ENCODE data around the gene FBXL13.

The FBXL13 gene

DNA sequence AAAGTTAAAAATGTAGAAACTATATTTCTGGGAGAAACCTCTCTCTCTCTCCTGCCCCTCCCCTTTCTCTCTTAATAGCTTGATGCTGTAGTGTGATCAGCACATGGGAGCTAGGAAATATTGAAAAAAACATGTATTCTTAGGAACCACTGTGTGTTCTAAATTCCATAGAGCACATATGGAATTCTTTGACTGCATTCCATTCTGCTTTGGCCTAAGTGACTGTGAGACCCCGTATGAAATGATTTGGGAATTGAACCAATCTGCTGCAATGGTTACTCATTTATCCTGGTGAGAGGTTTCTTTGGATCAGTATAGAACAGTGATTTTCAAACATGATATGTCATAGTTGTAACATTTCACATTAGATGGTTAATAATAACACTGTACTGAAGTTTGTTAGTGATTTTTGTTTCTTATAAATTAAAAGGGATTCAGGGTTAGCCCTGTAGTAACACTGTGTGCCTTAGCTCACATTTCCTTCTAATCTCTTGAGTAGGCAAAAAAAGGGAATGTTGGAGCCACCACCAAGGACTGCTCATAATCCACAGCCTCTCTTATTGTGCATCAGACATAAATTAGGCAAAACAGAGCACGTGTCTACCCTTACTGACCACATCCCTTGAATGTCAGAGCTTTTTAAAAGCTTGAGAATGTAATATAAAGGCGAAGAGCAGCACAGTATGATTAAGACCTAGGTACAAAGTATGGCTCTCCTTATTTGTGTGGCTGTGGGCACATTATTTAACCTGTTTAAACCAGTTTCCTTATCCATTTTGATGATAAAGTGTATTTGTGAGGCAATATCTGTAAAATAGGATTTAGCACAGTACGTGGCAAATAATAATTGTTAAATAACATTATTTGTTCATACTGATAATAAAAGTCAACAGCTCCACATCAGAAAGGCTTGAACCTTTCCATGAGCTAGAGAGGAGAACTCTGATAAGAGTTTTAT, 256.7 kb downstream of the FBXL13 start:
- Histone ChIP-seq H3K36me3 (no peaks in the 10 kb centered on the region; the same call in 1 of the 2 replicates), H3K4me3 (ENCODE audit: low read depth, low read length) (no peak overlapping the region), H3K27ac (no peak overlapping the region), H3K27me3 (ENCODE audit: insufficient read depth, low read depth, severe bottlenecking) (no peaks in the 10 kb centered on the region), H3K9me3 (ENCODE audit: severe bottlenecking) (no peaks in the 10 kb centered on the region)
- DNase-seq, result no peak
- TF ChIP-seq, protein P1, sequence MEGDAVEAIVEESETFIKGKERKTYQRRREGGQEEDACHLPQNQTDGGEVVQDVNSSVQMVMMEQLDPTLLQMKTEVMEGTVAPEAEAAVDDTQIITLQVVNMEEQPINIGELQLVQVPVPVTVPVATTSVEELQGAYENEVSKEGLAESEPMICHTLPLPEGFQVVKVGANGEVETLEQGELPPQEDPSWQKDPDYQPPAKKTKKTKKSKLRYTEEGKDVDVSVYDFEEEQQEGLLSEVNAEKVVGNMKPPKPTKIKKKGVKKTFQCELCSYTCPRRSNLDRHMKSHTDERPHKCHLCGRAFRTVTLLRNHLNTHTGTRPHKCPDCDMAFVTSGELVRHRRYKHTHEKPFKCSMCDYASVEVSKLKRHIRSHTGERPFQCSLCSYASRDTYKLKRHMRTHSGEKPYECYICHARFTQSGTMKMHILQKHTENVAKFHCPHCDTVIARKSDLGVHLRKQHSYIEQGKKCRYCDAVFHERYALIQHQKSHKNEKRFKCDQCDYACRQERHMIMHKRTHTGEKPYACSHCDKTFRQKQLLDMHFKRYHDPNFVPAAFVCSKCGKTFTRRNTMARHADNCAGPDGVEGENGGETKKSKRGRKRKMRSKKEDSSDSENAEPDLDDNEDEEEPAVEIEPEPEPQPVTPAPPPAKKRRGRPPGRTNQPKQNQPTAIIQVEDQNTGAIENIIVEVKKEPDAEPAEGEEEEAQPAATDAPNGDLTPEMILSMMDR (IDR thresholded peaks at IDR 0.05; ENCODE audit: low read depth, low read length), result no peak

DNA sequence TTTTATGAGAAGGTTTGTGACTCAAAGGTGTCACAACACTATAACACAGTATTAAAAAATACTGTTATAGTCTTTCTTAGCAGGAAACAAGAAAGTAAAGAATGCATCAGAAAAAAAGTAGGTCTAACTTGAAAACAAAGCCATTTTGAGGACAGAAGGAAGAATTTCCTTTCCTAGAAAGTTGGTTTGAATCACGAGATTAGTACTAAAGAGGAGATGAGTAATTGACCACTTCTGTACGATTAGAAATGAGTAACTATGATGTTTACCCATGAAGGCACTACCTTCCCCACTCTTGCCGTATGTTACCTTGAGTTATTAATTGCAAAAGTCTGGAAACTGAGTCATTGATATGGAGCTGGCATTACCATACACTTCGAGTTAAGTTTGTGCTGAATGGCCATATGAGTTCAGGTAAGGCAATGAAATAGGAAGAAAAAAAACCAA, 260.5 kb downstream of the FBXL13 start:
- no peak for DNase-seq
- Histone ChIP-seq H3K4me3 (ENCODE audit: low read depth, low read length) (no peak overlapping the region), H3K36me3 (peaks cover 2% of the 10 kb centered on the region; the same call in 1 of the 2 replicates), H3K27me3 (ENCODE audit: insufficient read depth, low read depth, severe bottlenecking) (no peaks in the 10 kb centered on the region), H3K27ac (no peak overlapping the region), H3K9me3 (ENCODE audit: severe bottlenecking) (no peaks in the 10 kb centered on the region)
- TF ChIP-seq, protein P1 (IDR thresholded peaks at IDR 0.05; ENCODE audit: low read depth, low read length), result no peak

DNA sequence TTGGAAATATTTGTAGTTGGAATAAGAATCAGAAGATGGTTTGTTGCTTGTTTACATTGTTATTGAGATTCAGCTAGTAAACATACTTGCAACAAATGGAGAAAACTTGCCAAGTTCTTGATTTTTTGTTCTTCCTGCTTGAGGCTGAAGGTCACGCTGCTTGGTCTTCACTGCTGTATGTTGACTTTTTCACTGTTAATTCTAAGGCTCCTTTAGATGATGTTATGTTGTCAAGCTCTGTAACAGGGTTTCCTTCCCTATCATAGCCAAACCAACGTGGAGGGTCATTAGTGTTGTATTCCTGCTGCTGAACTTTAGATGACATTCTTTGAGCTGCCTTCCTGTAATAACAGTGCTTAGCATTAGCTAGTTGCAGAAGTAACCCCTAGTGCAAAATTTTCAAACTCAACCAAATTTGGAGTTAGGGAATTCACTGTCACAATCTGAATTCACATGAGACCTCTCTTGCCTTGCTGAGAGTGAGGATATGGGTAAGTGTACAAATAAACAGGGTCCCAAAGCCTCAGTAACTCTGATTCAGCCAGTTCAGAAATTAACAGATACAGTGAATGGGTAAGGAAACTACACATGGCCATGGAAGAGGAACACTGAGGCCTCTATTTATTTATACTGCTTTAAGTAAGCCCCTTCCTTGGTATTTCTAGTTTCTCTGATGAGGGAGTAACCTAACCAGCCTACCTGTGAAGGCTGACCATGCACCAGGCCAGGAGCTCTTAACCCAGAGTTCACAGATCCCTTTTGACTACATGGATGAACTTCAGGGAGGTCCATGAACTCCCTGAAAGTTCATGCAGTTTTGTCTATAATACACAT, 261.2 kb downstream of the FBXL13 start:
- Histone ChIP-seq H3K27me3 (ENCODE audit: insufficient read depth, low read depth, severe bottlenecking) (no peaks in the 10 kb centered on the region), H3K4me3 (ENCODE audit: low read depth, low read length) (no peak overlapping the region), H3K9me3 (ENCODE audit: severe bottlenecking) (no peaks in the 10 kb centered on the region), H3K27ac (no peak overlapping the region), H3K36me3 (peaks cover 5% of the 10 kb centered on the region; the same call in 1 of the 2 replicates)
- TF ChIP-seq, protein P1 (IDR thresholded peaks at IDR 0.05; ENCODE audit: low read depth, low read length), result no peak
- no peak for DNase-seq

DNA sequence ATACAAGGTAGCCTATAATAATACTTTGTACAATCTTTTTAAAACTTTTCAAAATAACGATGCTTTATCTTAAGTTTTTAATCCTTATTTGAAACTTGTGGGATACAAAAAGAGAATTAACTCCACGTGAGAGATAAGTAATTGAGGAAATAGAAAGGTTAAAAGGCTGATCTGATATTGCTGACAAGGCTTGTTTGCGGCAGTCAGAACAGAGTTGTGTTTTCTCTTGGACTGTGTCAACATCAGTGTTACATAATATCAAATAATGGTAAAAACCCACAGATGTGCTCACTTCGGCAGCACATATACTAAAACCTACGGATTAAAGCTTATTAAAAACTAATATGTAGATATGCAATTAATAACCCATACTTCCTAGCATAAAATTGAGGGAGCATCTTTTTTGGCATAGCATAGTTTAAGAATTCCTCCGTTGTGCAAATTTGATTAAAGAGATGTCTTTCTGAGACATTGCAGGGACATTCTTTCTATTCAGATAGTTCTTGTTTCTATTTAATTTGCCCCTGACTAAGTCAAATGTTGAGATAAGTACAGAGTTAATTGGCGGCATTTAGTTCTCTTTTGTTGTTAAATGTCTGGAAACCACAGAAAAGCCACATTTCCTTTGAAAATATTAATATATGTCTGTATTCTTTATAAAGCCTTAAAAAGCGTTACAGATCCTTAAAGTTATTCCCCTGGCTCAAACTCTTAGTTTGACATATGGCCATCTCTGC, 262.5 kb downstream of the FBXL13 start:
- Histone ChIP-seq H3K27me3 (ENCODE audit: insufficient read depth, low read depth, severe bottlenecking) (no peaks in the 10 kb centered on the region), H3K27ac (no peak overlapping the region), H3K36me3 (peaks cover 5% of the 10 kb centered on the region; the same call in 1 of the 2 replicates), H3K9me3 (ENCODE audit: severe bottlenecking) (no peaks in the 10 kb centered on the region), H3K4me3 (ENCODE audit: low read depth, low read length) (no peak overlapping the region)
- TF ChIP-seq, protein P1 (IDR thresholded peaks at IDR 0.05; ENCODE audit: low read depth, low read length), result no peak
- no peak for DNase-seq

DNA sequence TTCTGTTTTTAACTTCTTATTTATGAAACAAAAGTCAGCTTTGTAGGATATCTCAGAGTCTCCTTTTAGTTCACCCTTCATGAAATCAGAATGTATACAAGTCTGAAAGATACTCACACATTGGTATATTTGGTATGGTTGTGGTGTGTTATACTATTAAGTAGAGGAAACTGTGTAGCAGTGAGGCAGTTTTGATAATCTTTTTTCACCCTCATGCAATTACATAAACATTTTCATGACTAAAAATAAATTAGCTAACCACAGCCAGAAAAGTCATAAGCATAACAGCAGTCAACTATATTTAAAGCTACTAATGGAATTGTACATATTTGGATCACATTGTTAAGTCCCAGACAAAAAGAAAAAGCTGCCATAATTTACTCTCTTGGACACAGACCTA, 263.7 kb downstream of the FBXL13 start:
- DNase-seq, result no peak
- no peaks in the 10 kb centered on the region for H3K9me3 ChIP-seq (ENCODE audit: severe bottlenecking)
- peaks cover 5% of the 10 kb centered on the region; the same call in 1 of the 2 replicates for H3K36me3 ChIP-seq
- TF ChIP-seq, protein P1 (IDR thresholded peaks at IDR 0.05; ENCODE audit: low read depth, low read length), result no peak
- H3K4me3 ChIP-seq (ENCODE audit: low read depth, low read length), result no peak overlapping the region
- no peak overlapping the region for H3K27ac ChIP-seq
- no peaks in the 10 kb centered on the region for H3K27me3 ChIP-seq (ENCODE audit: insufficient read depth, low read depth, severe bottlenecking)
